BJ (cell line): ENCODE data around the gene BMI1. TPM values are rescaled to one million over a fixed set of nuclear protein-coding genes. Genes with fewer than 3 reads are reported as not detected.

ENCODE experiments used
- CTCF ChIA-PET: fragments of 350-600 bp; formaldehyde crosslinking; extraction: SDS; loops from one replicate; lab custom pipeline; 2021; ENCODE audit warnings: antibody characterized with exemption, inconsistent platforms; lab: Yijun Ruan, JAX
- POLR2A ChIA-PET: fragments of 300-600 bp; sonication (Branson Sonifier 250); formaldehyde crosslinking; extraction: SDS; loops from one replicate; lab custom pipeline; 2021; ENCODE audit warnings: antibody characterized with exemption; lab: Charles Lee
- DNase-seq: peaks from one replicate; pipeline ENCODE4 v3.0.0-alpha.2; 2011; ENCODE audit warnings: low read depth
- H3K27me3 ChIP-seq: 2 replicates; pipeline ENCODE4 v1.6.0; 2011; ENCODE audit warnings: low read length; ENCODE audit not compliant: control insufficient read depth, insufficient read depth
- H3K36me3 ChIP-seq: 2 replicates; pipeline ENCODE4 v1.5.1; 2011; ENCODE audit warnings: low read length; ENCODE audit not compliant: control insufficient read depth, insufficient read depth
- H3K4me3 ChIP-seq: 2 replicates; pipeline ENCODE4 v1.5.1; 2011; ENCODE audit warnings: low read depth, mild to moderate bottlenecking, control low read depth, low read length
- CTCF ChIP-seq: IDR thresholded peaks from 2 replicates; pipeline ENCODE4 v1.5.1; 2011; ENCODE audit warnings: low read depth, mild to moderate bottlenecking, control low read depth, inconsistent platforms, low read length, moderate library complexity; ENCODE audit not compliant: insufficient read depth
- polyA plus RNA-seq: library from polyadenylated mRNA; depleted of rRNA; stranded (reverse); fragments of >200 nt; gene quantifications from 2 replicates; pipeline ENCODE4 v1.2.3, GENCODE V29; 2011

Gene BMI1
- polyA plus RNA-seq, 1 experiment: 20.3 TPM

- ChIA-PET POLR2A (no interaction called here), CTCF (interaction anchor here (0.7 kb wide), 1 partner anchor 1210 kb away, joined by 3 read pairs; no protein-coding TSS in a partner anchor)
- no peaks in the 10 kb centered on the region for H3K36me3 ChIP-seq
- H3K4me3 ChIP-seq: no peak overlapping the region
- no peak for DNase-seq
- H3K27me3 ChIP-seq: peaks cover 12% of the 10 kb centered on the region
- TF ChIP-seq CTCF: no peak
Measured at GRCh38 chr10:22318772-22319171, 2.1 kb upstream of the BMI1 start.

GRCh38 chr10:22319547-22319979 is 1.3 kb upstream of the BMI1 start:
- Histone ChIP-seq H3K27me3 (peaks cover 14% of the 10 kb centered on the region), H3K4me3 (no peak overlapping the region), H3K36me3 (no peaks in the 10 kb centered on the region)
- no peak for TF ChIP-seq CTCF
- POLR2A ChIA-PET: no interaction called here
- CTCF ChIA-PET: no interaction called here
- no peak for DNase-seq

- CTCF ChIA-PET: no interaction called here
- POLR2A ChIA-PET: no interaction called here
- Histone ChIP-seq H3K4me3 (peak overlapping the region; percentile 74), H3K27me3 (peaks cover 14% of the 10 kb centered on the region), H3K36me3 (no peaks in the 10 kb centered on the region)
- no peak for TF ChIP-seq CTCF
- DNase-seq: no peak
Measured at GRCh38 chr10:22319980-22320558, 830 bp upstream of the BMI1 start.

- DNase-seq: no peak
- ChIA-PET CTCF (no interaction called here), POLR2A (interaction anchor here (0.6 kb wide), 2 partner anchors 116 to 828 kb away, joined by 3 to 5 read pairs; no protein-coding TSS in a partner anchor)
- TF ChIP-seq CTCF: no peak
- Histone ChIP-seq H3K36me3 (no peaks in the 10 kb centered on the region), H3K4me3 (peak overlapping the region; percentile 74), H3K27me3 (peaks cover 14% of the 10 kb centered on the region)
Measured at GRCh38 chr10:22321156-22321923, 441 bp downstream of the BMI1 start.

- TF ChIP-seq CTCF: no peak
- no peak for DNase-seq
- Histone ChIP-seq H3K36me3 (no peaks in the 10 kb centered on the region), H3K4me3 (peak overlapping the region; percentile 74), H3K27me3 (peaks cover 14% of the 10 kb centered on the region)
- ChIA-PET CTCF (no interaction called here), POLR2A (interaction anchor here (0.6 kb wide), 1 partner anchor 115 kb away, joined by 3 read pairs; no protein-coding TSS in a partner anchor)
Measured at GRCh38 chr10:22321924-22322640, 1.2 kb downstream of the BMI1 start.
